Right atrium auricular region (tissue), 2 donors: ENCODE results near the gene FRMD4A. TPM values are rescaled to one million over a fixed set of nuclear protein-coding genes. Genes with fewer than 3 reads are reported as not detected.

ENCODE experiments used
- DNase-seq: peaks from one replicate; pipeline ENCODE4 v3.0.0-alpha.2; 2019; ENCODE audit warnings: low spot score
- H3K27ac ChIP-seq, 2 donors: fragments of 200-600 bp; sonication (generic); 1 replicate in 1 of 2; 2 replicates in 1 of 2; pipeline ENCODE4 v1.5.1; 2016 to 2019
- H3K27me3 ChIP-seq, 2 donors: fragments of 200-600 bp; sonication (generic); one replicate each; pipeline versions ENCODE4 v1.5.1 to v1.6.0; 2017 to 2019
- H3K36me3 ChIP-seq: fragments of 200-600 bp; sonication (generic); one replicate; pipeline ENCODE4 v1.5.1; 2016
- H3K4me1 ChIP-seq, 2 donors: fragments of 200-600 bp; sonication (generic); one replicate each; pipeline versions ENCODE4 v1.5.1 to v1.6.0; 2017 to 2019
- H3K4me3 ChIP-seq, 2 donors: fragments of 200-600 bp; sonication (generic); 1 replicate in 1 of 2; 2 replicates in 1 of 2; pipeline ENCODE4 v1.5.1; 2017 to 2019; ENCODE audit warnings: mild to moderate bottlenecking in 1 of 2, moderate library complexity in 1 of 2
- H3K9me3 ChIP-seq, 2 donors: fragments of 200-600 bp; sonication (generic); one replicate each; pipeline ENCODE4 v1.5.1; 2019
- CTCF ChIP-seq, 2 donors: fragments of 200-600 bp; sonication (generic); IDR thresholded peaks; one replicate each; pipeline ENCODE4 v1.5.1; 2019; ENCODE audit warnings: antibody characterized with exemption in 2 of 2
- total RNA-seq, 2 donors: library from RNA; depleted of rRNA; stranded (reverse); fragments of >200 nt; gene quantifications; one replicate each; pipeline ENCODE4 v1.1.0, GENCODE V29; 2016

FRMD4A gene
- total RNA-seq, 2 donors from 2014 or later: 15.9 to 22.9 TPM

DNA sequence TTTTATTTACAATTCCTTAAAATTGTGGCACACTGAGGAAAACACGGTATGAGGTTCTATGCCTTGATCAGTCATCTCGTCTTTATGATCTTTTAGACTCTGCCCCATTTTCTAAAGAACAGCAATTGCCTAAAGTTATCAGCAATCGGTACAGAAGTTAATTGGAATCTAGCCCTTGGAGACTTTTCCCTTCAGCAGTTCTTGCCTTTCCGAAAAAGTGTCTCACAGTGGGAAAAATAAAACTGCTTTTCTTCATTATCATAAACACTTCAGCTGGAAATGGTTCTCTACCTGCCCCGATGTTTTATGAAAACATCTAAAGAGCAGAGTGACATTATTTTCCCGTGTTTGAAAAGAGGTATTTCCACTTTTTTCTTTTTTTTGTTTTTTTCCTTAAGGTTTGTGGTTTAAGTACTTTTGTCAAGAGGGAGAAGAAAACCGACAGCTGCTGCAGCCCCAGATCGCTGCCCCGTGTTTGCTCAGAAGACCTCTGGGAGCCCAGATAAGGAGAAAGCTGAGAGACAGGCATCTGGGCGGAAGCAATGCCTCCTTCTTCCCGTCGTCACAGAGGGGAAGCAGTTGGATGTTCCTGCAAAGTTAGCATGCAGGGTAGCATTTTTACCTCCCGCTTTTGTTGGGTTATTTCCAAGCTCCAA, 149.7 kb downstream of the FRMD4A start:
- H3K9me3 ChIP-seq: no peaks in the 10 kb centered on the region
- H3K27ac ChIP-seq: no peak overlapping the region
- H3K4me1 ChIP-seq: no peaks in the 10 kb centered on the region
- no peaks in the 10 kb centered on the region for H3K27me3 ChIP-seq
- no peaks in the 10 kb centered on the region for H3K36me3 ChIP-seq
- no peak overlapping the region for H3K4me3 ChIP-seq
- no peak for TF ChIP-seq CTCF (IDR thresholded peaks at IDR 0.05)
- no peak for DNase-seq

DNA sequence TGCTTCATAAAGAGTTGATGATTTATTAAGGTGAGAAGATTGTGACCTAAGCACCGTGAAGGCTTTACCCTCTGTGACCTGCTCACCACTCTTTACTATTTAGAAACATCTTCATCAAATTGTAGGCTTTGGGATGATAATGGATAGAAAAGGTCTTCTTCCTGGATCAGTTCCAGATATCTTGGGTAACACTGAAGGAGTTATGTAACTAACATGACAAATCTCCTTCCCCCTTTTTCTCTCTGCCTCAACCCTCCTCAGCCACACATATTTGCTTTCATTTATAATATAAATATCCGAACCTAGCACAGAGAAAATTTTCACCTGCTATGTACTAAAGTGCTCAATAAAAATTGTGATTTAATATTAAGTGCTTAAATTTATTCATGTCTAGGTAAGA, 151.5 kb downstream of the FRMD4A start:
- no peaks in the 10 kb centered on the region for H3K36me3 ChIP-seq
- TF ChIP-seq CTCF (IDR thresholded peaks at IDR 0.05): no peak
- no peaks in the 10 kb centered on the region for H3K9me3 ChIP-seq
- no peak for DNase-seq
- peaks cover 0 to 4% of the 10 kb centered on the region in 2 donors for H3K4me1 ChIP-seq
- no peak overlapping the region for H3K27ac ChIP-seq
- H3K27me3 ChIP-seq: no peaks in the 10 kb centered on the region
- no peak overlapping the region for H3K4me3 ChIP-seq

DNA sequence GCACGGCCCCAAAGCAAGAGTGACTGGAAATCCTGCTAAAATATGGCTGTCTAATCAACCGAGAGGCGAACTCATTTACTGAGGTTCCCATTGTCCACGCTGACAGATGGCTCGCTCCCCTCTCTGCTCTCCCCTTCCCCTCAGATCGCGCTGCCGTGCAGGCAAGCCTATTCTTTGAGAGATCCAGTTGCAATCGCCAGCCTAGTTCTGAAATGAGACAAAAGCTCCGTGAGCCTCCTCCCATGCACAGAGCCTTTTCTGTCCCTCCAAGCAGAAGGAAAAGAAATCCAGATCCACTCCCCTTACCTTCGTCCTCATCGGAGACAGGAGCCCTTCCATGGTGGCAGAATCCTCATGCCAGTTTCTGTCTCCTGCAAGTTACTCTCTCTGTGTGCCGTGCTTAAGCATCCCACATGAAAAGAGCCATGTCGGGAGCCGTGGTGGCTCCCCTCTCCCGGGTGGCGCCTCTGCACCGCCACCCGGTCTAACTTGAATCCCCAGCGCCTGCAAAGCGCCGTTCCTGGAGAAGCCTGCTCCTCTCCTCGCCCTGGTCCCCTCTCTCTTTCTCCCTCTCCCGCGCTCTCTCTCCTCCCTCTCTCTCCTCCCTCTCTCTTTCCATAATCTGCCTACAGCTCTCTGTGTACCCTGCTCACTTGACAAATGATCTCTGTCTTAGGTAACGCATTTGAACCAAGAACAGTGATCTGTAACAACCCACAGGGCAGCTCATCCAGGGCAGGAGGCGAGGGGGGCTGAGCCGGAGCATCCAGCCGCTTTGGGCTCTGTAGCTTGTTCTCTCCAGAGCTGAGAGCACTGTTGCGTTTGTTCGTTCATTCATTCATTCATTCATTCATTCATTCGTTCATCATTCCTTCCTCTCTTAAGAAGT, 156.8 kb downstream of the FRMD4A start:
- H3K27ac ChIP-seq: peak overlapping the region in 1 of 2 donors; percentile 8
- no peak for TF ChIP-seq CTCF (IDR thresholded peaks at IDR 0.05)
- peak overlapping the region; percentile 18 to 48 for H3K4me3 ChIP-seq
- no peaks in the 10 kb centered on the region for H3K9me3 ChIP-seq
- H3K4me1 ChIP-seq: peaks cover 0 to 15% of the 10 kb centered on the region in 2 donors
- no peaks in the 10 kb centered on the region for H3K27me3 ChIP-seq
- no peak for DNase-seq
- H3K36me3 ChIP-seq: no peaks in the 10 kb centered on the region

DNA sequence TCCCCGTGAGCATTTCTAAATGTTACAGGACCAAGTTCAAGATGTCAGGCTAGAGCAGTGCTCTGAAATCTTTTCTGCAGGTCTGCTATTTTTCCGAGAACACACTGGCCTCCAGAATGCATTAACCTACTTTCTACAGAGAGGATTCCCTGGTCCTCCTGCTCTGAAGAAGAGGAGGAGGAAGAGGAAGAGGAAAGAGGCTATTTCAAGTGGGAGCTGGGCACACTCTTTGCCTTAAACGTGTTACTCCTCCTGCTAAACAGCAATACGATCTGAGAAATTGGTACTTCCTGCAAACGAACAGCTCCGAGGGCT, 157.4 kb downstream of the FRMD4A start:
- no peaks in the 10 kb centered on the region for H3K9me3 ChIP-seq
- peak overlapping the region in 1 of 2 donors; percentile 8 for H3K27ac ChIP-seq
- peak overlapping the region; percentile 18 to 48 for H3K4me3 ChIP-seq
- TF ChIP-seq CTCF (IDR thresholded peaks at IDR 0.05): no peak
- H3K4me1 ChIP-seq: peaks cover 0 to 15% of the 10 kb centered on the region in 2 donors
- no peak for DNase-seq
- no peaks in the 10 kb centered on the region for H3K27me3 ChIP-seq
- no peaks in the 10 kb centered on the region for H3K36me3 ChIP-seq

GRCh38 chr10:14172336-14172950, 158.3 kb downstream of the FRMD4A start:
- Histone ChIP-seq H3K4me1 (peaks cover 0 to 15% of the 10 kb centered on the region in 2 donors), H3K27ac (no peak overlapping the region), H3K4me3 (no peak overlapping the region), H3K9me3 (no peaks in the 10 kb centered on the region), H3K27me3 (no peaks in the 10 kb centered on the region), H3K36me3 (no peaks in the 10 kb centered on the region)
- DNase-seq: no peak
- no peak for TF ChIP-seq CTCF (IDR thresholded peaks at IDR 0.05)
